ENCODE data around the gene MRPS24. TPM values are rescaled to one million over a fixed set of nuclear protein-coding genes. Genes with fewer than 3 reads are reported as not detected.

MRPS24 gene
- total RNA-seq, 4 donors from 2014 or later, result 62.0 to 94.4 (median 75.4) TPM

- TF ChIP-seq CTCF (IDR thresholded peaks at IDR 0.05; ENCODE audit: low read depth), result no peak
Observed at GRCh38 chr7:43904533-43905208, 35.4 kb upstream of the MRPS24 start.

GRCh38 chr7:43902542-43903054 lies 33.3 kb upstream of the MRPS24 start:
- no peak for TF ChIP-seq CTCF (IDR thresholded peaks at IDR 0.05; ENCODE audit: low read depth)

- TF ChIP-seq CTCF (IDR thresholded peaks at IDR 0.05; ENCODE audit: low read depth), result no peak
Observed at GRCh38 chr7:43895847-43896415, 26.6 kb upstream of the MRPS24 start.

- no peak for TF ChIP-seq CTCF (IDR thresholded peaks at IDR 0.05; ENCODE audit: low read depth)
Observed at GRCh38 chr7:43891069-43891955, 22.0 kb upstream of the MRPS24 start.

GRCh38 chr7:43890468-43890867 lies 21.2 kb upstream of the MRPS24 start:
- no peak for TF ChIP-seq CTCF (IDR thresholded peaks at IDR 0.05; ENCODE audit: low read depth)

GRCh38 chr7:43888993-43889945 lies 20.0 kb upstream of the MRPS24 start:
- TF ChIP-seq CTCF (IDR thresholded peaks at IDR 0.05; ENCODE audit: low read depth), result no peak
